Effector memory CD4-positive, alpha-beta T cell (primary cell): ENCODE results near the gene SGTA.

Experiments
- DNase-seq, 3 donors: peaks; one replicate each; pipeline ENCODE4 v3.0.0-alpha.2; 2020
- H3K27ac ChIP-seq: 2 replicates; pipeline ENCODE4 v1.7.0; 2013; ENCODE audit warnings: mild to moderate bottlenecking, low read length, moderate library complexity; ENCODE audit not compliant: insufficient read depth, poor library complexity, severe bottlenecking
- H3K27me3 ChIP-seq: replicated peaks from 2 replicates; pipeline ENCODE4 v1.7.0; 2013; ENCODE audit warnings: mild to moderate bottlenecking, low read length; ENCODE audit not compliant: insufficient read depth, control insufficient read depth, poor library complexity, severe bottlenecking
- H3K36me3 ChIP-seq: 2 replicates; pipeline ENCODE4 v1.7.0; 2013; ENCODE audit warnings: mild to moderate bottlenecking, low read length, moderate library complexity; ENCODE audit not compliant: control insufficient read depth, insufficient read depth
- H3K4me1 ChIP-seq: 2 replicates; pipeline ENCODE4 v1.7.0; 2013; ENCODE audit warnings: low read length, mild to moderate bottlenecking; ENCODE audit not compliant: control insufficient read depth, insufficient read depth, poor library complexity, severe bottlenecking
- H3K4me3 ChIP-seq: 2 replicates; pipeline ENCODE4 v1.7.0; 2013; ENCODE audit warnings: low read length, low read depth, mild to moderate bottlenecking; ENCODE audit not compliant: insufficient read depth, poor library complexity, severe bottlenecking
- H3K9me3 ChIP-seq: 2 replicates; pipeline ENCODE4 v1.7.0; 2013; ENCODE audit warnings: mild to moderate bottlenecking, low read length, moderate library complexity; ENCODE audit not compliant: control insufficient read depth

The SGTA gene

DNA sequence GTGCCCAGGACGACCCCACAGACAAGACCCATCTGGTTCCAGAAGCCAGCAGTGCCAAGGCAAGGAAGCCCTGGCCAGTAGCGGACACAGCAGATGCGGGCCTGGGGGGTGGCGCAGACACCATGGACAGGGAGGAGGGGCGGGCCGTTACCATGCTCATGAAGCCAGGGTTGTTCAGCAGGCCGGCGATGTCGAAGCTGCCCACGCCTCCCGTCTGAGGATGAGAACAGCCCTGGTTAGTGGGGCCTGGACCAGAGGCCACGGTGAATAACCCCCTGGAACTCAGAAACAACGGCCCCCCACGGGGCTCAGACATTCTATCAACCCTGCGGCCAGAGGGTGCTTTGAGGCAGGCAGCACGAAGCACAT is 21.8 kb downstream of the SGTA start:
- Histone ChIP-seq H3K36me3 (peaks cover 61% of the 10 kb centered on the region), H3K4me1 (no peaks in the 10 kb centered on the region), H3K27ac (no peak overlapping the region), H3K9me3 (no peaks in the 10 kb centered on the region), H3K27me3 (no peaks in the 10 kb centered on the region), H3K4me3 (no peak overlapping the region)
- DNase-seq: no peak

DNA sequence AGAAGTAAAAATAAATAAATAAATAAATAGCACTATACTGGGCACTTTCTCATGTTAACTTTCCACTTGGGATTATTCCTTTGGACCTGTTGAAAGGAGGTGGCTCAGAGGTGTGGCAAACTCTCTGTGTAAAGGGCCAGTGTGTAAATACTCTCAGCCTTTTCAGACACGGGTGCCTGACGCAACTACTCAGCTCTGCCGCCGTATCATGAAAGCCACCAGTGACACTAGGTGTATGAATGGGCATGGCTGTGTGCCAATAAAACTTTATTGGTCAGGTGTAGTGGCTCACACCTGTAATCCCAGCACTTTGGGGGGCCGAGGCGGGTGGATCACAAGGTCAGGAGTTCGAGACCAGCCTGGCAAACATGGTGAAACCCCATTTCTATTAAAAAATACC is 23.1 kb downstream of the SGTA start:
- Histone ChIP-seq H3K4me1 (no peaks in the 10 kb centered on the region), H3K27ac (no peak overlapping the region), H3K9me3 (no peaks in the 10 kb centered on the region), H3K36me3 (peaks cover 63% of the 10 kb centered on the region), H3K27me3 (no peaks in the 10 kb centered on the region), H3K4me3 (no peak overlapping the region)
- no peak for DNase-seq

DNA sequence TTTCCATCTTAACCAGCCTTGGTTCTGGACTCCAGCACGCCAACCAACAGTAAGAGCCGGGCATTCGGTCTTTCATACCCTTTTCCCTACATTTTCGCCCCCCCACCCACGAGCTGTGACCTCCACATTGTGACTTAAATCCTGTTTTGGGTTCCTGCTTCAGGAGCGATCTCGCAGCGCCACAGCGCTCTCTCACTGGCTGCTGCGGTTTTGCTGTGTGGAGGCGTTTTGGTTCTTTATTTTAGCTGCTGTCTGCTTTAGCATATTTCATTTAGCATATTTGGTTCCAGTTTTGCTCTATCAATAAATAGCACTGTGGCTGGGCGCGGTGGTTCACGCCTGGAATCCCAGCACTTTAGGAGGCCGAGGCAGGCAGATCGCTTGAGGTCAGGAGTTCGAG is 23.7 kb downstream of the SGTA start:
- H3K36me3 ChIP-seq: peaks cover 62% of the 10 kb centered on the region
- no peak for DNase-seq
- no peak overlapping the region for H3K27ac ChIP-seq
- H3K27me3 ChIP-seq: no peaks in the 10 kb centered on the region
- no peaks in the 10 kb centered on the region for H3K4me1 ChIP-seq
- no peak overlapping the region for H3K4me3 ChIP-seq
- no peaks in the 10 kb centered on the region for H3K9me3 ChIP-seq

DNA sequence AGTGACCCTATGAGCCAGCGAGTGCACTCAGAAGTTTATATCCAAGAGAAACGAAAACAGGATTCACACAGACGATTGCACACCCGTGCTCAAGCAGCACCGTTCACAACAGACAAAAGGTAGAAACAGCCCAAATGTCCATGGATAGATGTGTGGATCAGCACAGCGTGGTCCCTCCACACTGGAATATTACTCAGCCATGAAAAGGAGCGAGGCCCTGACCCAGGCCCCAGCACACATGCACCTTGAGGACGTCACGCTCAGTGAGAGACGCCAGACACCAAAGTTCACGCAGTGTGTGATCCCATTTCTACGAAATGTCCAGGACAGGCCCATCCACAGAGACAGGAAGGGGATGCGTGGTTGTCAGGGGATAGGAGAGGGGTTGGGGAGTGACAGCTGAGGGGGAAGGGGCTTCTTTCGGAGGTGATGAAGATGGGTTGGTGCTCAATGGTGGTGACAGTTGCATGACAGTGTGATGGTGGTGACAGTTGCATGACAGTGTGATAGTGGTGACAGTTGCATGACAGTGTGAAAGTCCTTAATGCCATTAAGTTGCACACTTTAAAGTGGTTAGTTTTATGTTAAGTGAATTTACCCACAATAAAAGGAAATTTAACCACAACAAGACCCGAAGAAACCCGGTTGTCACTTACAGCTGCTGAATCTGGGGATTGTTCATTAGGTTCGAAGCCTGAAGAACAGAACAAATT is 24.3 kb downstream of the SGTA start:
- H3K36me3 ChIP-seq: peaks cover 60% of the 10 kb centered on the region
- no peaks in the 10 kb centered on the region for H3K27me3 ChIP-seq
- no peaks in the 10 kb centered on the region for H3K4me1 ChIP-seq
- H3K9me3 ChIP-seq: no peaks in the 10 kb centered on the region
- H3K27ac ChIP-seq: no peak overlapping the region
- no peak for DNase-seq
- no peak overlapping the region for H3K4me3 ChIP-seq

DNA sequence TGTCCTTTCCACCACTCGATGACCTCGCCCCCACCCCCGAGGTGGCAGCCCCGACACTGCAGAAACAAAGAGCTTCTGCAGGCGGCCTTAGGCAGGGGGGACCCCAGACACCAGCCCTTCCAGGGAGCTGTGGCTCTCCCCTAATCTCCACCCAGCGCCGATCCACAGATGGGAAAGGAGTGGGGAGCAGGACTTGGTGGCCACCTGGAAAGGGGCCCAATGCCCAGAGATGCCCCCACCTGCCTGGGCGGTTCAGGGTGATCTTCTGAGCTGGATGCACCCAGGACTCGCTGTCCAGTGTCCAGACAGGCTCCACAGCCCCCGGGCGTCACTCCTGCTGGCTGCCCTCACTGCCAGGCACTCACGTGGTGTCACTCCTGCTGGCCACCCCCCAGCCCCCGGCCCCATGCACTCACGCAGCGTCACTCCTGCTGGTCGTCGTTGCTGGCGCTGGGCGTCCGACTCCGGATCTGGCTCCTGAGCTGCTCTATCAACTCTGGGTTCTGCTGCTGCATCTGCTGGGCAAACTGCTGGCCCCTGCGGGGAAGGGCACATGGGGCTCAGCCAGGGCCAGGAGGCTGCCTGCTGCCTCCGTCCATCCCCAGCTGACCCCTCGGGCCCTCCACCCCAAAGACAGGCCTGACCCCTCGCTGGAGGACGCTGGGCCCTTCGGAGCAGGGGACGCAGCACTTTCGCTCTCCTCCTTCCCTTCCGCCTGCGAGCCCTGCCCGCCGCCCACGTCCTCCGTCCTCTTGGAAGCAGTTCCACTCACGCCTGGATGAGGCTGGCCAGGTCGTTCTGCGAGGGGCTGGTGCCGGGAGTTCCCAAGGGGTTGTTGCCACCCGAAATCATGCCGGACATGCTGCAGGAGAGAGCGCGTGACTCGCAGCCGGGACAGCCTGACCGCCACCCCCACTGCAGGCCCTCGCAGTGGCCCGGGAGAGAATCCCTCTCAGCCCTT is 25.9 kb downstream of the SGTA start:
- Histone ChIP-seq H3K27ac (no peak overlapping the region), H3K36me3 (peaks cover 45% of the 10 kb centered on the region), H3K4me3 (no peak overlapping the region)

DNA sequence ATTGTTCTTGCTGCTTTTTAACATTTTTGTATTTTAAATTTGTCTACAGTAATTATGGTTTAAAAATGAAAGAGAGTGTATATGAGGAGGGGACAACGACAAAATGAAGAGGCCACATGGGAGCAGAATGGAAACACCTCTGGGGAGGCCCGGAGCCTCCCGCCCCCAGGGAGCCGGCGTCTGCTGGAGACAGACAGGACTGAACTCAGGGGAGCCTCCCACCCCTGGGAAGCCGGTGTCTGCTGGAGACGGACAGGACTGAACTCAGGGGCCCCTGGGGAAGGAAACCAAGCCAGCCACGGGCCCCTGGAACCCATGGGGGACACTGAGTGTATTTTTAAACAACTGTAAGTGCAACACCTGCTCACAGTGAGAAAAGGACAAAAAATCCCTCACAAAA is 26.6 kb downstream of the SGTA start:
- no peaks in the 10 kb centered on the region for H3K27me3 ChIP-seq
- no peak for DNase-seq
- no peak overlapping the region for H3K4me3 ChIP-seq
- peaks cover 38% of the 10 kb centered on the region for H3K36me3 ChIP-seq
- H3K27ac ChIP-seq: no peak overlapping the region
- no peaks in the 10 kb centered on the region for H3K4me1 ChIP-seq
- H3K9me3 ChIP-seq: no peaks in the 10 kb centered on the region

More for the DNA sequence above, 25.9 kb downstream of the SGTA start:
- Histone ChIP-seq H3K9me3 (no peaks in the 10 kb centered on the region), H3K4me1 (no peaks in the 10 kb centered on the region), H3K27me3 (no peaks in the 10 kb centered on the region)
- no peak for DNase-seq

DNA sequence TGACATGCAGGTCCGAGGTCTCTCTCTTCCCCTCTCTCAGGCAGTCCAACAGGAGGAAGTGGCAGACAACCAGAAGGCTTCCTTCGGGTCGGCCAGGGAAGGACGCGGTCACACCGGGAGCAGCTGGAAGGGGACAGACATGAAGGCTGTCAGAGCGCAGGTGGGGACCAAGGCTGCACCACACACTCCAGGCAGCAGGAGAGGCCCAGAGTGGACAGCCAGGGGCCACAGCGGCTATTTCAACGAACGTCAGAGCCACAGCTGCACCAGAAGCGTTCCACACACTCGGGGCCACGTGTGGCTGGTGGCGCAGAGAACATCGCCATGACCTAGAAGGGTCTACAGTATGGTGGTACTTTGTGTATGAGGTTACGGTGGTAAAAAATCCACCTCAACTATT is 27.3 kb downstream of the SGTA start:
- no peaks in the 10 kb centered on the region for H3K27me3 ChIP-seq
- peaks cover 32% of the 10 kb centered on the region for H3K36me3 ChIP-seq
- H3K4me3 ChIP-seq: no peak overlapping the region
- no peaks in the 10 kb centered on the region for H3K9me3 ChIP-seq
- H3K27ac ChIP-seq: no peak overlapping the region
- DNase-seq: no peak
- H3K4me1 ChIP-seq: no peaks in the 10 kb centered on the region

DNA sequence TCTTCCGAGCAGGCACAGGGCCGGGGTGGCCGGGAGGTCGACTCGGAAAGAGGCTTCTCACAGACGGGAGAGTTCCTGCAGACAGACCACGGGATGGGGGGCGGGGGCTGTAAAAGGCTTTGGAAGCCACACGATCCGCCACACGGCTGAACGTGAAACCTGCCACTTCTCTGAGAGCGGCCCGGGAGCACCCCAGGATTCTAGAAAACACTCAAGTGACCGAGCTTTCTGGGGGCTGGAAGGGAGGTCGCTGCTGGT is 27.7 kb downstream of the SGTA start:
- H3K36me3 ChIP-seq: peaks cover 32% of the 10 kb centered on the region
- DNase-seq: no peak
- H3K9me3 ChIP-seq: no peaks in the 10 kb centered on the region
- H3K27me3 ChIP-seq: no peaks in the 10 kb centered on the region
- no peaks in the 10 kb centered on the region for H3K4me1 ChIP-seq
- H3K27ac ChIP-seq: no peak overlapping the region
- no peak overlapping the region for H3K4me3 ChIP-seq

DNA sequence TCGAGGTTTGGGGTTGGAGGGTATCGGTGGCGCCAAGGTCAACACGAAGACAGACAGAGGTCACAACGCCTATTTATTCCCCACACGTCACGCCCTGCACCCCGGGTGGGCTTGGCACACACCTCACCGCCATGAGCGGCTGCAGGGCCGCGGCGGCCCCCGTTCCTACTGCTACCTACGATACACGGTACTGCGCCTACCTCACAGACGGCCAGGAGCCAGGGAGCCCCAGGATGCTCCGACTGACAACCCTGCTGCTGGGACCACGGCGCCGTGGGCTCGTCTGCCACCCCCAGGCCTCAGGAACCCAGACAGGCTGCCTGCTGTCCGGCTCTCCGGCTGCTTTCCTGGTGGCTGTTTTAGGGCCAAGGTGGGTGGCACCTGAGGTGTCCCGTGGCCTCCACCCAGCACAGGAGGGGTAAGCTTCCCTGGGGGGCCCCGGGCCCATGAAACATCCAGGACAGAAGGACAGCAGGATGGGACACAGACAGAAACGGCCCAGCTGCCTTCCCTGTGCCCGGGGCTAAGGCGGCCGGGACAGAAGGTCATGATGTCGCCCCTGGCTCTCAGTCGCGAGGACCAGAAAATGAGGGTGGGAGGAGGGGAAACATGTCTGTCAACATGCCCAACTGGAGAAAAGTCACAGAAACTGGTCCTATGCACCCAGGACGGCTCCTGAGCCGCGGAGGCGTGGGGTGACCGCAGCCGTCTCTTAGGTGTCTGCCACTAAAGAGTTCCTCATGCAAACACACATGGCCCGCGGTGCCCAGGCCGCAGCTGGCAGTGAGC is 28.2 kb downstream of the SGTA start:
- no peaks in the 10 kb centered on the region for H3K9me3 ChIP-seq
- no peak for DNase-seq
- no peak overlapping the region for H3K4me3 ChIP-seq
- H3K27ac ChIP-seq: no peak overlapping the region
- H3K4me1 ChIP-seq: no peaks in the 10 kb centered on the region
- peaks cover 32% of the 10 kb centered on the region for H3K36me3 ChIP-seq
- no peaks in the 10 kb centered on the region for H3K27me3 ChIP-seq

DNA sequence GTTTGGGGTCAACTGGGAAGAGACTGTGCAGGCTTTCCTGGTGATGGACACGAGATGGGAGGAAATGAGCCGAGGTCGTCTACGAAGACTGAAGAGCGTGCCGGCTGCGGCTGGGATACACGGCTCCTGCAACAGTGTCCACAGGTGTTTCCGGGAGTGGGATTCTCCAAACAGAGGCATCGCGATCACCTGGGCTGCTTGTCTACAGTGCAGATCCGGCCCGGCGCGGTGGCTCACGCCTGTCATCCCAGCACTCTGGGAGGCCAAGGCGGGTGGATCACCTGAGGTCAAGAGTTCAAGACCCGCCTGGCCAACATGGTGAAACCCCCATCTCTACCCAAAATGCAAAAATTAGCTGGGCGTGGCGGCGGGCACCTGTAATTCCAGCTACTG is 31.6 kb downstream of the SGTA start:
- no peak overlapping the region for H3K27ac ChIP-seq
- no peaks in the 10 kb centered on the region for H3K27me3 ChIP-seq
- peaks cover 2% of the 10 kb centered on the region for H3K4me1 ChIP-seq
- no peak for DNase-seq
- peaks cover 20% of the 10 kb centered on the region for H3K36me3 ChIP-seq
- H3K4me3 ChIP-seq: no peak overlapping the region
- no peaks in the 10 kb centered on the region for H3K9me3 ChIP-seq
